Endothelial cell of umbilical vein (primary cell): Measurements from ENCODE around the gene ZBTB7C. TPM values are rescaled to one million over a fixed set of nuclear protein-coding genes. Genes with fewer than 3 reads are reported as not detected.

ENCODE experiments used
- BruUV-seq: library from RNA; stranded (reverse); fragments of 400-500 nt; replicated peaks from 2 replicates; lab custom pipeline; 2021; lab: Mats Ljungman, UMichigan
- CTCF ChIA-PET: fragments of 300-600, 350-600 bp; sonication (Branson Sonifier 250); formaldehyde crosslinking; loops from one replicate; lab custom pipeline; 2021; ENCODE audit warnings: antibody characterized with exemption, inconsistent platforms; lab: Charles Lee
- POLR2A ChIA-PET: fragments of 300-600, 350-600 bp; sonication (Branson Sonifier 250); formaldehyde crosslinking; loops from one replicate; lab custom pipeline; 2021; ENCODE audit warnings: antibody characterized with exemption, inconsistent platforms; lab: Charles Lee
- DNase-seq: peaks from one replicate; pipeline ENCODE4 v3.0.0-alpha.2; 2011; ENCODE audit warnings: low read depth, low spot score
- FAIRE-seq: peaks from 2 replicates; lab custom pipeline; 2011; peaks lifted over from hg19 to GRCh38; lab: Jason Lieb, UNC
- H2AFZ ChIP-seq: 2 replicates; pipeline ENCODE4 v1.6.0; 2012; ENCODE audit warnings: low read depth, low read length, control low read depth, inconsistent platforms
- H3K27ac ChIP-seq: 2 replicates; pipeline ENCODE4 v1.5.1; 2011; ENCODE audit warnings: low read depth, mild to moderate bottlenecking, control low read depth, low read length, moderate library complexity; ENCODE audit not compliant: insufficient read depth
- H3K27me3 ChIP-seq, 2 experiments: 2 replicates each; pipeline versions ENCODE4 v1.6.0 to v1.6.1; 2011; ENCODE audit warnings: low read length in 2 of 2, mixed read lengths in 1 of 2; ENCODE audit not compliant: control insufficient read depth in 2 of 2, insufficient read depth in 2 of 2
- H3K36me3 ChIP-seq, 2 experiments: 2 replicates in 1 of 2; 3 replicates in 1 of 2; pipeline ENCODE4 v1.5.1; 2011; ENCODE audit warnings: low read length in 2 of 2, mild to moderate bottlenecking in 1 of 2, moderate library complexity in 1 of 2; ENCODE audit not compliant: control insufficient read depth in 2 of 2, insufficient read depth in 2 of 2; ENCODE audit errors: extremely low read depth in 1 of 2
- H3K4me1 ChIP-seq: 3 replicates; pipeline ENCODE4 v1.5.1; 2011; ENCODE audit warnings: mild to moderate bottlenecking, low read length; ENCODE audit not compliant: control insufficient read depth, insufficient read depth; ENCODE audit errors: extremely low read depth
- H3K4me2 ChIP-seq: 2 replicates; pipeline ENCODE4 v1.6.1; 2011; ENCODE audit warnings: low read length, control low read depth, mixed read lengths; ENCODE audit not compliant: insufficient read depth
- H3K4me3 ChIP-seq, 3 experiments: fragments of 200-600 bp in 1 of 3; sonication (generic), shearing (Covaris generic) in 1 of 3; replicated peaks in 1 of 3; 2 replicates each; pipeline ENCODE4 v1.5.1; 2011 to 2016; ENCODE audit warnings: control low read depth in 3 of 3, low read length in 3 of 3, mild to moderate bottlenecking in 2 of 3, inconsistent platforms in 1 of 3, low read depth in 1 of 3, moderate library complexity in 1 of 3; ENCODE audit not compliant: insufficient read depth in 1 of 3
- H3K79me2 ChIP-seq: 2 replicates; pipeline ENCODE4 v1.6.0; 2012; ENCODE audit warnings: low read length, inconsistent platforms; ENCODE audit not compliant: control insufficient read depth, insufficient read depth
- H3K9ac ChIP-seq: replicated peaks from 2 replicates; pipeline ENCODE3; 2011; ENCODE audit warnings: low read length, control low read depth; ENCODE audit not compliant: insufficient read depth; ENCODE audit errors: extremely low read depth
- H3K9me1 ChIP-seq: replicated peaks from 3 replicates; pipeline ENCODE4 v1.6.0; 2011; ENCODE audit warnings: mild to moderate bottlenecking, low read length; ENCODE audit not compliant: control insufficient read depth, insufficient read depth; ENCODE audit errors: extremely low read depth
- H3K9me3 ChIP-seq: replicated peaks from 2 replicates; pipeline ENCODE4 v1.5.1; 2012; ENCODE audit warnings: low read length, inconsistent platforms; ENCODE audit not compliant: control insufficient read depth, insufficient read depth
- H4K20me1 ChIP-seq: replicated peaks from 2 replicates; pipeline ENCODE3; 2011; ENCODE audit warnings: mild to moderate bottlenecking, low read length; ENCODE audit not compliant: control insufficient read depth, insufficient read depth; ENCODE audit errors: extremely low read depth
- CTCF ChIP-seq, 2 donors: IDR thresholded peaks; 1 replicate in 1 of 2; 2 replicates in 1 of 2; pipeline ENCODE4 v1.5.1; 2011; ENCODE audit warnings: low read length in 2 of 2, mild to moderate bottlenecking in 2 of 2, moderate library complexity in 2 of 2, control low read depth in 1 of 2, inconsistent platforms in 1 of 2, low read depth in 1 of 2; ENCODE audit not compliant: insufficient read depth in 1 of 2; ENCODE audit errors: extremely low read depth in 1 of 2
- EZH2 ChIP-seq: IDR thresholded peaks from 2 replicates; pipeline ENCODE4 v1.6.1; 2012; ENCODE audit warnings: borderline replicate concordance, low read depth, mild to moderate bottlenecking, moderate library complexity, low read length, inconsistent platforms; ENCODE audit not compliant: severe bottlenecking
- FOS ChIP-seq: IDR thresholded peaks from 2 replicates; pipeline ENCODE4 v1.6.1; 2011; ENCODE audit warnings: mild to moderate bottlenecking, low read length, moderate library complexity, borderline replicate concordance; ENCODE audit not compliant: insufficient read depth
- GATA2 ChIP-seq: IDR thresholded peaks from 2 replicates; pipeline ENCODE4 v1.7.0; 2011; ENCODE audit warnings: low read depth, mild to moderate bottlenecking, moderate library complexity, mixed read lengths, low read length; ENCODE audit not compliant: insufficient read length, insufficient read depth
- JUN ChIP-seq: IDR thresholded peaks from 2 replicates; pipeline ENCODE4 v1.6.1; 2011; ENCODE audit warnings: borderline replicate concordance, low read depth; ENCODE audit not compliant: insufficient read length, insufficient read depth
- MAX ChIP-seq: IDR thresholded peaks from 2 replicates; pipeline ENCODE4 v1.6.1; 2011; ENCODE audit not compliant: insufficient read depth, insufficient read length
- MYC ChIP-seq: IDR thresholded peaks from one replicate; pipeline ENCODE4 v1.6.1; 2011; ENCODE audit warnings: mild to moderate bottlenecking, low read depth, low read length
- POLR2A ChIP-seq: IDR thresholded peaks from 2 replicates; pipeline ENCODE4 v1.6.1; 2012; ENCODE audit warnings: low read depth, mild to moderate bottlenecking, control low read depth, low read length
- POLR2AphosphoS5 ChIP-seq: IDR thresholded peaks from 2 replicates; pipeline ENCODE4 v1.6.1; 2012; ENCODE audit warnings: low read depth, mild to moderate bottlenecking, control low read depth, low read length, moderate library complexity; ENCODE audit not compliant: insufficient read depth
- dilution Hi-C: fragments of 300-500 bp; cut with MboI; formaldehyde crosslinking; loops from one replicate; pipeline ENCODE4 v1.15.0; 2019; ENCODE audit warnings: low sequenced_read_pairs; ENCODE audit not compliant: extremely low pct_ligation_motif_present
- intact Hi-C: fragments of 100-400 bp; cut with micrococcal nuclease; formaldehyde crosslinking; loops from one replicate; pipeline ENCODE4 v1.10.0; 2022
- polyA plus RNA-seq, 4 experiments: library from polyadenylated mRNA; depleted of rRNA in 3 of 4; stranded (reverse) in 3 of 4; unstranded in 1 of 4; fragments of >200 nt; gene quantifications; 2 replicates each; pipeline versions ENCODE4 v1.2.1 to v1.2.3, GENCODE V29; 2011 to 2012; ENCODE audit warnings: missing spikeins in 1 of 4
- total RNA-seq: library from RNA; stranded (reverse); gene quantifications from 2 replicates; pipeline ENCODE4 v1.2.3, GENCODE V29; 2021

ZBTB7C gene
- total and polyA plus RNA-seq, 2 donors (not counting 3 experiments of a cell fraction or from before 2014, with no cell fraction given): not detected

GRCh38 chr18:48031641-48032040 is 377.5 kb downstream of the ZBTB7C start:
- Histone ChIP-seq H3K4me2 (no peak overlapping the region), H3K27ac (no peak overlapping the region), H3K4me1 (no peaks in the 10 kb centered on the region), H2AFZ (no peak overlapping the region), H3K4me3 (no peak overlapping the region), H3K36me3 (no peaks in the 10 kb centered on the region), H3K9me3 (no peaks in the 10 kb centered on the region), H3K27me3 (no peaks in the 10 kb centered on the region), H3K79me2 (no peaks in the 10 kb centered on the region), H3K9ac (no peak overlapping the region), H3K9me1 (no peaks in the 10 kb centered on the region), H4K20me1 (no peaks in the 10 kb centered on the region)
- TF ChIP-seq FOS: no peak
- no peak for TF ChIP-seq MYC
- TF ChIP-seq MAX: no peak
- no peak for TF ChIP-seq CTCF (IDR thresholded peaks at IDR 0.05; ENCODE audit: extremely low read depth in 1 of 2, insufficient read depth in 1 of 2, low read depth in 1 of 2, low read length in 2 of 2)
- TF ChIP-seq POLR2AphosphoS5: no peak
- no peak for TF ChIP-seq GATA2
- no peak for TF ChIP-seq JUN
- TF ChIP-seq POLR2A: no peak
- no peak for TF ChIP-seq EZH2
- dilution Hi-C loops: no loop called here
- ChIA-PET CTCF (interaction anchor here (1.0 to 2.6 kb wide), 10 partner anchors 11 to 433 kb away, joined by 3 to 37 read pairs (median 4); no protein-coding TSS in a partner anchor), POLR2A (no interaction called here)
- no peak for FAIRE-seq
- BruUV-seq: no TSS peak
- intact Hi-C loops: loop anchor here (1.0 kb wide), 2 partner anchors 415 to 434 kb away; no protein-coding TSS in a partner anchor
- no peak for DNase-seq
